ENCODE data around the gene NR2E3. TPM values are rescaled to one million over a fixed set of nuclear protein-coding genes. Genes with fewer than 3 reads are reported as not detected.

Gene NR2E3
- total RNA-seq, 2 experiments from 2014 or later = not detected

DNA sequence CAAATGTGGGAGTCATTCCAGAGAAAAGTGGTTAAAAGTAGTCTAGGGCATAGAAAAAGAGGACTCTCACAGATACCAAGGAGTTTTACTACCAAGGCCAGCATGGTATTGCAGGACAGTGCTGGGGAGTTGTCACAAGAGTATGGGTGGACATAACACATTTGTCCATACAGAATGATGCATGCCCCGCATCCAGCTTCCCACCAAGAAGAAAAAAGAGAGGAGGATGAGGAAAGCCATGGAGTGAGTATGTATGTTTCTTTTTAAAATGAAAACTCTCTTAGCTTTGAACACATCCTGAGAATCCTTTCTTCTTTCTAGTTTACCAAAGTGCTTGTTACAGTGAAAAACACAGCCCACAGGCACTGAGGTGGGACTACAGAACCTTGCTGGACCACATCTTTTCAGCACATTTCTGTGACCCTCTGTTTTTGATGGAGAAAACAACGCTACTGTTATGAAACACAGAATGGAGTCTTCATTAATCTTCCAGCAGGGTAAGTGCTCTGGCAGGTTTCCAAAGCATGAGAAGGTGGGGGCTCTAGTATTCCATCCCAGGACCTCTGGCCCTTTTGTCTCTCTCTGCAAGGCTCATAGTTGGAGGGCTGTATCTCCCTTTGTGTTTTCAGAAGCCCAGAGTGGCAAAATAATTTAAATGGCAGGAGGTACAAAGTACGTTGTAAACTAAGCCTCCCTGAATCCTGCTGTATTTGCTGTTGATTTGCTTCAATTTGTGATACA, 12.7 kb downstream of the NR2E3 start:
- H3K4me2 ChIP-seq (ENCODE audit: low read length) = no peak overlapping the region
- no peak for DNase-seq (ENCODE audit: low spot score)
- no peaks in the 10 kb centered on the region for H4K20me1 ChIP-seq (ENCODE audit: insufficient read depth, low read length)
- H3K9me2 ChIP-seq (ENCODE audit: insufficient read depth, low read length) = no peaks in the 10 kb centered on the region
- no peaks in the 10 kb centered on the region for H3K79me2 ChIP-seq (ENCODE audit: insufficient read depth, low read depth, low read length)
- ChIA-PET CTCF (ENCODE audit: unreplicated experiment) (no interaction called here), POLR2A (no interaction called here)
- no peaks in the 10 kb centered on the region for H3K4me1 ChIP-seq (ENCODE audit: insufficient read depth, low read length, poor library complexity, severe bottlenecking)
- H3K27ac ChIP-seq (ENCODE audit: low read depth, low read length, poor library complexity, severe bottlenecking) = no peak overlapping the region
- intact Hi-C loops (cut with micrococcal nuclease; ENCODE audit: unreplicated experiment) = no loop called here
- no peak overlapping the region for H3K4me3 ChIP-seq (ENCODE audit: low read depth, low read length, poor library complexity, severe bottlenecking)
- peaks cover 8% of the 10 kb centered on the region; the same call in 1 of the 2 replicates for H3K9me3 ChIP-seq (ENCODE audit: low read length)
- no peak for TF ChIP-seq EZH2phosphoT487 (IDR thresholded peaks at IDR 0.05; ENCODE audit: borderline replicate concordance, low read depth, low read length)
- no peak for TF ChIP-seq CTCF (conservative IDR thresholded peaks at IDR 0.05; ENCODE audit: low read length)
- H3K36me3 ChIP-seq (ENCODE audit: insufficient read depth, low read length) = peaks cover 49% of the 10 kb centered on the region
- BruUV-seq (replicated peaks) = no TSS peak
- no peak overlapping the region for H2AFZ ChIP-seq (ENCODE audit: low read length)

DNA sequence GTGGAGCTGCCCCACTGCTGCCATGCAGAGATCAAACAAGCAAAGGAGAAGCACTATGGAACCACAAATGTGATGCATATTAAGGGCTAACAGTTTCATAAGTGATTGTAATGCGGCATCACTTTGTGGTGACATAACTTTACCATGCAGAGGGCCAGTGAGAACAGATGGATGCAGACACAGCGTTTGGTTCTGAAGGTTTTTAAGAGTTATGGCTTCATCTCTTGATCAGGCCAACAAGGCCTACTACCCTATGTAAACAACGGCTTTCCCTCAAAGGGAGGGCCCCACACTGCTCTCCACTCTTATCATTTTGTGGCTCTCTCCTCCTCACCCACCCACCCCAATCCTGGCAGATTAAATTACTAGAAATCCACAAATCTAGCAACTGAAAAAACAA, 13.4 kb downstream of the NR2E3 start:
- intact Hi-C loops (cut with micrococcal nuclease; ENCODE audit: unreplicated experiment) = no loop called here
- DNase-seq (ENCODE audit: low spot score) = no peak
- Histone ChIP-seq H3K4me3 (ENCODE audit: low read depth, low read length, poor library complexity, severe bottlenecking) (no peak overlapping the region), H4K20me1 (ENCODE audit: insufficient read depth, low read length) (no peaks in the 10 kb centered on the region), H3K4me2 (ENCODE audit: low read length) (no peak overlapping the region), H3K9me2 (ENCODE audit: insufficient read depth, low read length) (no peaks in the 10 kb centered on the region), H3K79me2 (ENCODE audit: insufficient read depth, low read depth, low read length) (no peaks in the 10 kb centered on the region), H3K36me3 (ENCODE audit: insufficient read depth, low read length) (peaks cover 53% of the 10 kb centered on the region), H2AFZ (ENCODE audit: low read length) (no peak overlapping the region), H3K27ac (ENCODE audit: low read depth, low read length, poor library complexity, severe bottlenecking) (no peak overlapping the region), H3K4me1 (ENCODE audit: insufficient read depth, low read length, poor library complexity, severe bottlenecking) (no peaks in the 10 kb centered on the region), H3K9me3 (ENCODE audit: low read length) (peaks cover 8% of the 10 kb centered on the region; the same call in 1 of the 2 replicates)
- ChIA-PET POLR2A (no interaction called here), CTCF (ENCODE audit: unreplicated experiment) (no interaction called here)
- no peak for TF ChIP-seq EZH2phosphoT487 (IDR thresholded peaks at IDR 0.05; ENCODE audit: borderline replicate concordance, low read depth, low read length)
- TF ChIP-seq CTCF (conservative IDR thresholded peaks at IDR 0.05; ENCODE audit: low read length) = no peak
- BruUV-seq (replicated peaks) = no TSS peak

DNA sequence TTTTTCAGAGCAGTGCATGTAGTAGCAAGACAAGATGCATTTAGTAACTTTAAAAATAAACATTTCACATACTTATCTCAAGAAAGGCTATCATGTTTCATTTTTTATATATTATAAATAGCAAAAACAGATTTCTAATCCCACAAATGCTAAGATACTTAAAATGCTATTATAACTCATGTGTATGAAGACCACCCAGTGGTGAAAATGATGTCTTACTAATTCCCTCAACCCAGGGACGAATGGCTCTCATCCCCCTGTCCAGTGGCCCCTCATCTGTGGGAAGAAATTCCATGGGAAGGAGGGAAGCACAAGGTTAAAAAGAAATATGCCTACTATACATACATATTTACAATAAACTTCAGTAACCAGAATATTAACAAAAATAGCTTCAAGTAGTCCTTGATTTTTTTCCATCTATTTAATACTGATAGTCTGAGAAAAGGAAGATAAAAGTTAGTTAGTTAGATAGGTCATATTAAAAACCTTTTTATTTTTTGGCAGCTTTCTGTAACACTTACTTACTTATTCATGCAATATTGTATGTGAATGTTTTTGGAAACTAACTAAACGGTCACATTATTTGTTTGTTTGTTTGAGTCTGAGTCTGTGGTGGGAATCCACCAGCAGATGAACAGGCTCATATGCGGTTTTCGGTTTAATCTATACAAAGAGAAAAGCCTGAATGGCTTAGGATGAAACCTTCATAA, 14.8 kb downstream of the NR2E3 start:
- no peak for DNase-seq (ENCODE audit: low spot score)
- H3K27ac ChIP-seq (ENCODE audit: low read depth, low read length, poor library complexity, severe bottlenecking) = no peak overlapping the region
- BruUV-seq (replicated peaks) = no TSS peak
- no peak overlapping the region for H3K4me3 ChIP-seq (ENCODE audit: low read depth, low read length, poor library complexity, severe bottlenecking)
- peaks cover 8% of the 10 kb centered on the region; the same call in 1 of the 2 replicates for H3K9me3 ChIP-seq (ENCODE audit: low read length)
- TF ChIP-seq EZH2phosphoT487 (IDR thresholded peaks at IDR 0.05; ENCODE audit: borderline replicate concordance, low read depth, low read length) (no peak), CTCF (conservative IDR thresholded peaks at IDR 0.05; ENCODE audit: low read length) (no peak)
- no peaks in the 10 kb centered on the region for H3K79me2 ChIP-seq (ENCODE audit: insufficient read depth, low read depth, low read length)
- ChIA-PET POLR2A (no interaction called here), CTCF (ENCODE audit: unreplicated experiment) (no interaction called here)
- peaks cover 64% of the 10 kb centered on the region for H3K36me3 ChIP-seq (ENCODE audit: insufficient read depth, low read length)
- no peaks in the 10 kb centered on the region for H3K9me2 ChIP-seq (ENCODE audit: insufficient read depth, low read length)
- H3K4me1 ChIP-seq (ENCODE audit: insufficient read depth, low read length, poor library complexity, severe bottlenecking) = no peaks in the 10 kb centered on the region
- no peaks in the 10 kb centered on the region for H4K20me1 ChIP-seq (ENCODE audit: insufficient read depth, low read length)
- H2AFZ ChIP-seq (ENCODE audit: low read length) = no peak overlapping the region
- no peak overlapping the region for H3K4me2 ChIP-seq (ENCODE audit: low read length)
- intact Hi-C loops (cut with micrococcal nuclease; ENCODE audit: unreplicated experiment) = no loop called here

All from OCI-LY7 (cell line).